WTC11 (cell line): ENCODE results near the gene POLG. TPM values are rescaled to one million over a fixed set of nuclear protein-coding genes. Genes with fewer than 3 reads are reported as not detected.

Experiments used
- ATAC-seq: fragments of 200-7000 bp; cut with Tn5 transposase; 2 replicates; pipeline ENCODE4 v1.10.0; 2021; ENCODE audit warnings: mild to moderate bottlenecking, moderate library complexity
- CTCF ChIA-PET: fragments of 300-600 bp; sonication (Branson Sonifier 250); formaldehyde crosslinking; loops from one replicate; lab custom pipeline; 2021; ENCODE audit warnings: antibody characterized with exemption; lab: Charles Lee
- POLR2A ChIA-PET: fragments of 350-600 bp; sonication (Branson Sonifier 250); formaldehyde crosslinking; loops from one replicate; lab custom pipeline; 2021; ENCODE audit warnings: antibody characterized with exemption; lab: Charles Lee
- DNase-seq: peaks from one replicate; pipeline ENCODE4 v3.0.0; 2021; ENCODE audit warnings: low spot score
- H3K27ac Mint-ChIP-seq: 2 replicates; pipeline ENCODE4 v1.8.0; 2021; ENCODE audit warnings: mixed read lengths
- H3K27me3 Mint-ChIP-seq: 2 replicates; pipeline ENCODE4 v1.8.0; 2021; ENCODE audit warnings: low read depth, mild to moderate bottlenecking, moderate library complexity, mixed read lengths
- H3K36me3 Mint-ChIP-seq: 2 replicates; pipeline ENCODE4 v1.8.0; 2021; ENCODE audit warnings: mixed read lengths
- H3K4me1 Mint-ChIP-seq: 2 replicates; pipeline ENCODE4 v1.8.0; 2022; ENCODE audit warnings: mixed read lengths
- H3K4me3 Mint-ChIP-seq: 2 replicates; pipeline ENCODE4 v1.8.0; 2021; ENCODE audit warnings: mild to moderate bottlenecking, moderate library complexity, mixed read lengths
- H3K9me3 Mint-ChIP-seq: 2 replicates; pipeline ENCODE4 v1.8.0; 2021; ENCODE audit warnings: mixed read lengths
- CDX4 ChIP-seq: fragments of 250-450 bp; sonication (Bioruptor Pico); IDR thresholded peaks from 2 replicates; pipeline ENCODE4 v1.9.0; 2021; ENCODE audit warnings: moderate library complexity, mild to moderate bottlenecking, inconsistent platforms, borderline replicate concordance
- CTCF ChIP-seq: fragments of 200-600 bp; IDR thresholded peaks from 2 replicates; pipeline ENCODE4 v1.8.0; 2022; ENCODE audit warnings: antibody characterized with exemption
- GABPB1 ChIP-seq: sonication (generic); formaldehyde crosslinking; IDR thresholded peaks from 2 replicates; pipeline ENCODE4 v1.8.1; 2023; ENCODE audit warnings: mild to moderate bottlenecking, missing genetic modification reagents
- TCF7 ChIP-seq: sonication (generic); formaldehyde crosslinking; IDR thresholded peaks from 2 replicates; pipeline ENCODE4 v1.8.0; 2022; ENCODE audit warnings: mild to moderate bottlenecking, low read depth, missing genetic modification reagents, moderate library complexity
- ZNF219 ChIP-seq: sonication (generic); formaldehyde crosslinking; IDR thresholded peaks from 2 replicates; pipeline ENCODE4 v1.8.0; 2023; ENCODE audit warnings: missing genetic modification reagents, mild to moderate bottlenecking, borderline replicate concordance
- ZNF425 ChIP-seq: fragments of 250-450 bp; sonication (Bioruptor Pico); conservative IDR thresholded peaks from 2 replicates; pipeline ENCODE4 v1.9.0; 2021; ENCODE audit warnings: mild to moderate bottlenecking
- total RNA-seq: library from RNA; stranded (reverse); gene quantifications from 3 replicates; pipeline ENCODE4 v1.2.3, GENCODE V29; 2021
- TF ChIP-seq, protein P1 (sequence below): sonication (generic); formaldehyde crosslinking; IDR thresholded peaks from 2 replicates; pipeline ENCODE4 v1.8.1; 2022; ENCODE audit warnings: mild to moderate bottlenecking, missing genetic modification reagents, moderate library complexity, borderline replicate concordance
- TF ChIP-seq, protein P2 (sequence below): sonication (generic); formaldehyde crosslinking; IDR thresholded peaks from 2 replicates; pipeline ENCODE4 v1.8.0; 2022; ENCODE audit warnings: mild to moderate bottlenecking, missing genetic modification reagents
- TF ChIP-seq, protein P3 (sequence below): sonication (generic); formaldehyde crosslinking; IDR thresholded peaks from 2 replicates; pipeline ENCODE4 v1.8.1; 2023; ENCODE audit warnings: mild to moderate bottlenecking, missing genetic modification reagents, borderline replicate concordance
- TF ChIP-seq, protein P4 (sequence below): fragments of 250-450 bp; sonication (Bioruptor Pico); IDR thresholded peaks from 2 replicates; pipeline ENCODE4 v1.9.0; 2021; ENCODE audit warnings: mild to moderate bottlenecking
- TF ChIP-seq, protein P5 (sequence below): sonication (generic); formaldehyde crosslinking; IDR thresholded peaks from 2 replicates; pipeline ENCODE4 v1.8.0; 2022; ENCODE audit warnings: mild to moderate bottlenecking, missing genetic modification reagents

The POLG gene
- total RNA-seq, 1 experiment from 2014 or later, result 76.2 TPM

DNA sequence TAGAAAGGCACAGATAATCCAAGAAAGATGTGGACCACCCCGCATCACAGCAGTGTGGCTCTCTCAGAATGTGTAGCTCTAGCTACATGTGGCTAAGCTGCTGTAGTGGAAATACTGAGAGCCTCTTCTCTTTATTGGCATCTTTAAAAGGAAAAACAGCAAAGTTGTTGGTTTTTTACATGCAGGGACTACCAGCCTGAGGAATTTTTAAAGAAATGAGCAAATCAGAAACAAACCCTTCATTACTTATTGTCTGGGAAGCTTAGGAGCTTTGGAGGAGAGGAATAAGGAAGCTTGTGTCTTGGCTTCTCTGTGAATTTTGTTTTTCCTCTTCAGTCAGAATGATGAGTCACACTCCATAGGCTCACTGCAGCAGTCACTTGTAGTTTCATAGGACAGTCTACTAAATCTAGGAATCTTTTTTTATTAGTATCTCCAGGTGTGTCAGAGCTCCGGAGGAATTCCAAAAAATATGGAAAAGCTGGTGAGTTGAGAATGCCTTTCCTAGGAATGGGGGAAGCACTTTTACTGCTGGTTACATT, 27.5 kb downstream of the POLG start (continued):
- TF ChIP-seq, protein P1, sequence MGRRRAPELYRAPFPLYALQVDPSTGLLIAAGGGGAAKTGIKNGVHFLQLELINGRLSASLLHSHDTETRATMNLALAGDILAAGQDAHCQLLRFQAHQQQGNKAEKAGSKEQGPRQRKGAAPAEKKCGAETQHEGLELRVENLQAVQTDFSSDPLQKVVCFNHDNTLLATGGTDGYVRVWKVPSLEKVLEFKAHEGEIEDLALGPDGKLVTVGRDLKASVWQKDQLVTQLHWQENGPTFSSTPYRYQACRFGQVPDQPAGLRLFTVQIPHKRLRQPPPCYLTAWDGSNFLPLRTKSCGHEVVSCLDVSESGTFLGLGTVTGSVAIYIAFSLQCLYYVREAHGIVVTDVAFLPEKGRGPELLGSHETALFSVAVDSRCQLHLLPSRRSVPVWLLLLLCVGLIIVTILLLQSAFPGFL (CRISPR knock-in tag), result no peak
- TF ChIP-seq, protein P2, sequence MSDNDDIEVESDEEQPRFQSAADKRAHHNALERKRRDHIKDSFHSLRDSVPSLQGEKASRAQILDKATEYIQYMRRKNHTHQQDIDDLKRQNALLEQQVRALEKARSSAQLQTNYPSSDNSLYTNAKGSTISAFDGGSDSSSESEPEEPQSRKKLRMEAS (CRISPR knock-in tag), result no peak
- no peak for TF ChIP-seq CTCF
- TF ChIP-seq, protein P3, sequence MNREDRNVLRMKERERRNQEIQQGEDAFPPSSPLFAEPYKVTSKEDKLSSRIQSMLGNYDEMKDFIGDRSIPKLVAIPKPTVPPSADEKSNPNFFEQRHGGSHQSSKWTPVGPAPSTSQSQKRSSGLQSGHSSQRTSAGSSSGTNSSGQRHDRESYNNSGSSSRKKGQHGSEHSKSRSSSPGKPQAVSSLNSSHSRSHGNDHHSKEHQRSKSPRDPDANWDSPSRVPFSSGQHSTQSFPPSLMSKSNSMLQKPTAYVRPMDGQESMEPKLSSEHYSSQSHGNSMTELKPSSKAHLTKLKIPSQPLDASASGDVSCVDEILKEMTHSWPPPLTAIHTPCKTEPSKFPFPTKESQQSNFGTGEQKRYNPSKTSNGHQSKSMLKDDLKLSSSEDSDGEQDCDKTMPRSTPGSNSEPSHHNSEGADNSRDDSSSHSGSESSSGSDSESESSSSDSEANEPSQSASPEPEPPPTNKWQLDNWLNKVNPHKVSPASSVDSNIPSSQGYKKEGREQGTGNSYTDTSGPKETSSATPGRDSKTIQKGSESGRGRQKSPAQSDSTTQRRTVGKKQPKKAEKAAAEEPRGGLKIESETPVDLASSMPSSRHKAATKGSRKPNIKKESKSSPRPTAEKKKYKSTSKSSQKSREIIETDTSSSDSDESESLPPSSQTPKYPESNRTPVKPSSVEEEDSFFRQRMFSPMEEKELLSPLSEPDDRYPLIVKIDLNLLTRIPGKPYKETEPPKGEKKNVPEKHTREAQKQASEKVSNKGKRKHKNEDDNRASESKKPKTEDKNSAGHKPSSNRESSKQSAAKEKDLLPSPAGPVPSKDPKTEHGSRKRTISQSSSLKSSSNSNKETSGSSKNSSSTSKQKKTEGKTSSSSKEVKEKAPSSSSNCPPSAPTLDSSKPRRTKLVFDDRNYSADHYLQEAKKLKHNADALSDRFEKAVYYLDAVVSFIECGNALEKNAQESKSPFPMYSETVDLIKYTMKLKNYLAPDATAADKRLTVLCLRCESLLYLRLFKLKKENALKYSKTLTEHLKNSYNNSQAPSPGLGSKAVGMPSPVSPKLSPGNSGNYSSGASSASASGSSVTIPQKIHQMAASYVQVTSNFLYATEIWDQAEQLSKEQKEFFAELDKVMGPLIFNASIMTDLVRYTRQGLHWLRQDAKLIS (CRISPR knock-in tag), result no peak
- TF ChIP-seq, protein P4, sequence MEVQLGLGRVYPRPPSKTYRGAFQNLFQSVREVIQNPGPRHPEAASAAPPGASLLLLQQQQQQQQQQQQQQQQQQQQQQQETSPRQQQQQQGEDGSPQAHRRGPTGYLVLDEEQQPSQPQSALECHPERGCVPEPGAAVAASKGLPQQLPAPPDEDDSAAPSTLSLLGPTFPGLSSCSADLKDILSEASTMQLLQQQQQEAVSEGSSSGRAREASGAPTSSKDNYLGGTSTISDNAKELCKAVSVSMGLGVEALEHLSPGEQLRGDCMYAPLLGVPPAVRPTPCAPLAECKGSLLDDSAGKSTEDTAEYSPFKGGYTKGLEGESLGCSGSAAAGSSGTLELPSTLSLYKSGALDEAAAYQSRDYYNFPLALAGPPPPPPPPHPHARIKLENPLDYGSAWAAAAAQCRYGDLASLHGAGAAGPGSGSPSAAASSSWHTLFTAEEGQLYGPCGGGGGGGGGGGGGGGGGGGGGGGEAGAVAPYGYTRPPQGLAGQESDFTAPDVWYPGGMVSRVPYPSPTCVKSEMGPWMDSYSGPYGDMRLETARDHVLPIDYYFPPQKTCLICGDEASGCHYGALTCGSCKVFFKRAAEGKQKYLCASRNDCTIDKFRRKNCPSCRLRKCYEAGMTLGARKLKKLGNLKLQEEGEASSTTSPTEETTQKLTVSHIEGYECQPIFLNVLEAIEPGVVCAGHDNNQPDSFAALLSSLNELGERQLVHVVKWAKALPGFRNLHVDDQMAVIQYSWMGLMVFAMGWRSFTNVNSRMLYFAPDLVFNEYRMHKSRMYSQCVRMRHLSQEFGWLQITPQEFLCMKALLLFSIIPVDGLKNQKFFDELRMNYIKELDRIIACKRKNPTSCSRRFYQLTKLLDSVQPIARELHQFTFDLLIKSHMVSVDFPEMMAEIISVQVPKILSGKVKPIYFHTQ (CRISPR knock-in tag), result no peak

GRCh38 chr15:89305395-89305794, 29.2 kb downstream of the POLG start:
- H3K27me3 Mint-ChIP-seq, result no peaks in the 10 kb centered on the region
- no peak for ATAC-seq
- peaks cover 81% of the 10 kb centered on the region for H3K36me3 Mint-ChIP-seq
- no peaks in the 10 kb centered on the region for H3K9me3 Mint-ChIP-seq
- DNase-seq, result no peak
- POLR2A ChIA-PET, result no interaction called here
- no peak overlapping the region for H3K27ac Mint-ChIP-seq
- no peak for TF ChIP-seq ZNF425 (CRISPR knock-in tag)
- TF ChIP-seq ZNF219 (CRISPR knock-in tag), result no peak
- no peak for TF ChIP-seq CDX4
- TF ChIP-seq TCF7 (CRISPR knock-in tag), result no peak
- no peak for TF ChIP-seq GABPB1
- TF ChIP-seq, protein P1 (CRISPR knock-in tag), result no peak
- TF ChIP-seq, protein P5, sequence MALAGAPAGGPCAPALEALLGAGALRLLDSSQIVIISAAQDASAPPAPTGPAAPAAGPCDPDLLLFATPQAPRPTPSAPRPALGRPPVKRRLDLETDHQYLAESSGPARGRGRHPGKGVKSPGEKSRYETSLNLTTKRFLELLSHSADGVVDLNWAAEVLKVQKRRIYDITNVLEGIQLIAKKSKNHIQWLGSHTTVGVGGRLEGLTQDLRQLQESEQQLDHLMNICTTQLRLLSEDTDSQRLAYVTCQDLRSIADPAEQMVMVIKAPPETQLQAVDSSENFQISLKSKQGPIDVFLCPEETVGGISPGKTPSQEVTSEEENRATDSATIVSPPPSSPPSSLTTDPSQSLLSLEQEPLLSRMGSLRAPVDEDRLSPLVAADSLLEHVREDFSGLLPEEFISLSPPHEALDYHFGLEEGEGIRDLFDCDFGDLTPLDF (CRISPR knock-in tag), result no peak
- TF ChIP-seq, all 79 proteins: peak for 0
- CTCF ChIA-PET, result interaction anchor here (0.6 to 2.8 kb wide), 2 partner anchors 30 to 99 kb away, joined by 4 to 7 read pairs; no protein-coding TSS in a partner anchor
- Mint-ChIP-seq H3K4me3 (no peak overlapping the region), H3K4me1 (no peaks in the 10 kb centered on the region)
